HG03469 (cell line): Measurements from ENCODE around the gene TTLL10.

Source experiments
- ATAC-seq: cut with Tn5 transposase; IDR thresholded peaks from one replicate; pipeline ENCODE4 v1.9.1; 2021; ENCODE audit warnings: mild to moderate bottlenecking, moderate library complexity, moderate number of reproducible peaks; ENCODE audit not compliant: unreplicated experiment

The TTLL10 gene

GRCh38 chr1:1203561-1204424 lies 30.1 kb downstream of the TTLL10 start:
- no peak for ATAC-seq

DNA sequence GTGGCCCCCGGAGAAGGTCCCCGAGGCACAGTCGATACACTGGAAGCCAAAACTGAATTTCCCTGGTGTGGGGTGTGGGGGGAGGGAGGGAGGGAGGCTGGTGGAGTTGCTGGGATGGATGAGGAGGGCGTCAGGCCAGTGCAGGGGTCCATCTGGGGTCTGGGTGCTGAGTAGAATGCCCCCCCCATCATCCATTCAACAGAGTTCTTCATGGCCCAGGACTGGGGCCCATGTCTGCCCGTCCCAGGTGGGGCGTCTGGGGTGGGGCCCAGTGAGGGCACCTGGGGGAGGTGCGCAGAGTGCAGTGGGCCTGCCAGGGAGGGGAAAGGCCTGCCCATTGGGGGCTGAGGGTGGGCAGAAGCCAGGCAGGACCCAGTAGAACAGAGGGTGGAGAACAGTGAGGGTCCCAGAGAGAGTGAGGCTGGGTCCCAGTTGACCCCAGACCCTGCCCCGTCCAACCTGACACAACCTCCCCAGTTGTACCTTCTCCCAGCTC lies 30.8 kb downstream of the TTLL10 start:
- no peak for ATAC-seq

GRCh38 chr1:1204998-1205768 lies 31.5 kb downstream of the TTLL10 start:
- ATAC-seq = no peak

- ATAC-seq = no peak
These were observed 32.2 kb downstream of the TTLL10 start for GRCh38 chr1:1205769-1206375.

DNA sequence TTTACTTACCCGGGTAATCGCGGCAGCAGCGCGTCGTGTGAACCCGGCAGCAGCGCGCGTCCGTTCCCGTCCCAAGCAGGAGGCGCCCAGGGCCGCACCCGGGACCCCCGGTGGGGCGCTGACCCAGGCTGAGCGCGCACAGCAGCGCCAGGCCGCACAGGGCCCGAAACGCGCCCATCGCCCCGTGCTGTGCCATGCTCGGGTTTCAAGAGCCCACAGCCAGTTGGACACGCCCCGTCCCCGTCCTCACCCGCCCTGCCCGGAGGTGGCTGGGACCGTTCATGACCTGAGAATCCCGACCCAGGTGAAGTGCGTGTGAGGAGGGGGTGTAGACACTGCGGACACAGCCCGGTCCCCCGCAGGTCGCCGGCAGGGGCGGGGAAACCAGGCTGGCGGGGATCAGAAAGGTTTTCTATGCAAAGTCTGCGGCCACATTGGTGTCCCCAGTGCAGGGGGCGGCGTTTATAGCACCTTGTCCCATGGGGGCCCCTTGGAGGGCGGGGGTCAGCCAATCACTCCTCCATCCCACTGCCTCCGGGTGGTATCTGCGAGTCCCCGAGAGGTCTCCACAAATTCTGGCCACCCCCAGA lies 32.8 kb downstream of the TTLL10 start, which contains the start of gene TNFRSF18:
TNFRSF18 (minus strand) TSS at position 217 of the 590 bp plus-strand sequence; CDS start at position 196, 21 bp downstream.
- ATAC-seq = no peak

- ATAC-seq = no peak
These were observed 33.4 kb downstream of the TTLL10 start for GRCh38 chr1:1206966-1207531.

GRCh38 chr1:1207571-1207892 lies 33.9 kb downstream of the TTLL10 start:
- ATAC-seq = no peak

DNA sequence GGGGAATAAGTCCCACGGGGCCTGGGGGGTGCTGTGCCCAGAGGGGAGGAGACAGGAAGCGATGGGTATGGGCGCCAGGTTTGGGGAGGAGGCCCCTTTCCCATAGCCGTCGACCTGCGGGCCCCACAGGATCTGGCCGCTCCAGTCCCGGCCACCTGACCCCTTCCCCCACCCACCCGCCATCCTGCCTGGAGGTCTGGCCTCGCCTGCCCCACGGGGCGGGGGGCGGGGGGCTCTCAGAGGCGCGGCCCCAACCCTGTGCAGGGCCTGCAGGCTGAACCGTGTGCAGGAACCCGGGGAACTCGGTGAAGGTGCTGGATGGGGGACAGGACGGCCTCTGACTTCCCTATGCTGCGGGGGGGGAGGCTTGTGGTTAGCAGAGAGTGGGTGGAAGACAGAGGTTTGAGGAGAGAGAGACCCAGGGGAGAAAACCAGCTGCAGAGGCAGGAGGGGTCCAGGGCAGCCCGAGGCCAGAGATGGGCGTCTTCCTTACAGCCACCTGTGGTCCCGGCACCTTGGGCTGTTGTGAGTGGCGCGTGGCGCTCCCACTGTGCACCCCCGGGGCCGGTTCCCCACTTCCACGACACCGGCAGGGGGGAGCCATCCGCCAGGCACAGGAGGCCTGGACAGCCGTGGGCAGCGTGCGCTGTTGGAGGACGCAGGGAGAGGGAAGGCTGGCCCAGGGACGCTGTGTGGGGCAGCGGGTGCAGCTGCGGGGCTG lies 35.2 kb downstream of the TTLL10 start:
- ATAC-seq = no peak

DNA sequence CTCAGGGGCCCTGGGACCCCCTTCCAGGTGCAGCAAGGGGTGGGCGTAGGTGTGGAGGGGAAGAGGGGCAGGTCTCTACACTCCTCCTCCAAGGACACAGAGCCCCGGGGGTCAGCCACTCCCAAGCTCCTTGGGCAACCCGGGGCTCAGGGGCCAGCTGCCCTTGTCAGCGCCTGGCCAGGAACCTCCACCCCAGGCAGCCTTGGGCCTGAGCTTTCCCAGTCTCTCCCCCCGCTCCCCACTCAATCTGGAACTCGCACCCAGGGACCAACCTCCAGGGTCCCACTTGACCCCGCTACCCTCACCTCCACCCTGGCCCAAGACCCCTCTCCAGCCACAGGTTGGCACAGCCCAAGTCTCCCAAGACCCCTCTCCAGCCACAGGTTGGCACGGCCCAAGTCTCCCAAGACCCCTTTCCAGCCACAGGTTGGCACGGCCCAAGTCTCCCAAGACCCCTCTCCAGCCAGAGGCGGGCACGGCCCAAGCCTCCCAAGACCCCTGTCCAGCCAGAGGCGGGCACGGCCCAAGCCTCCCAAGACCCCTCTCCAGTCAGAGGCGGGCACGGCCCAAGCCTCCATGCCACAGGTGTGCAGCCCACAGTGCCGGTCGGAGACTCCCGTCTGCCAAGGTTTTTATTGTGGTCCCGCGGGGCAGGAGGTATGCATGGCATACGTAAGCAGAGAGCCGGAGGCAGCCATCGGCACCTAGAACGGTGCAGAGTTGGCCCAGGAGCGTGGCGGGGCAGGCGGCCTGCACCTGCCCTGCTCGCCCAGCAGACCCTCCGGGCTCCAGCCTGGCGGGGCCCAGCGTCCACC lies 37.3 kb downstream of the TTLL10 start:
- no peak for ATAC-seq

DNA sequence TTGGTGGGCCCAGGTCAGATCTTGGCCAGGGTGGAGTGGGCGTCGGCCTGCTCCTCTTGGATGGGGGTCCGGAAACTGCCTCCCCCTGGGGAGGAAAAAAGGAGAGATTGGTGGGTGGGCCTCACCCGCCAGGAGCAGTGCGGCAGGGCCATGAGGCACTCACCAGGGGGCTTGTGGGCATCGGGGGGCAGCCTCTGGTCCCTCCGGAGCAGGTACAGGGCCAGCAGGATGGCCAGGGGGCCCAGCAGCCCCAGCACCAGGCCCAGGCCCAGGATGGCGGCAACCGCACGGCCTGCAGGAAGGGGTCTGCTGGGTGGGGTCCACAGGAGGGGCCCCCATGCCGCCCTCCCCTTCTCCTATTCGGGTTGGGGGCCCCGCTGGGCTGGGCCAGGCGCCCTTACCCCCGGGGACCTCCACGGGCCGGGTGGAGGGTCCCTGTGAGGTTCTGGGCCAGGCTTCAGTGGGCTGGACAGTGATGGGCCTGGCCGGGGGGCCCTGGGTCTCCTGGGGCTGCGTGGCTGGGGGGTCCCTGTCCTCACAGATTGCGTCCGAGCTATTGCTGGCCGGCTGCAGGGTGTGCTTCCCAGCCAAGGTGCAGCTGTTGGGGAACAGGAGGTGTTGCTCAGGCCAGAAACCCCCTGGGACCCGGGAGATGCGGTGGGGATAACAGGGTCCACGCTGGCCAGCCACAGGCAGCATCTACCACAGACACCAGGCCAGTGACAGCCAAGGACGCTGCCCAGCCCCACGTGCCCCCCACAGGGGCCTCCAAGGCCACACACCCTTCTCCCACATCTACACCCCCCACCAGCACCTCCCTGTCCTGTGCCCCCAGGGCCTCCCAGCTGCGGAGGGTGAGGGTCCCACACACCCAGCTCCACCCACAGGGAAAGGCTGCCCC lies 38.1 kb downstream of the TTLL10 start:
- ATAC-seq = no peak

DNA sequence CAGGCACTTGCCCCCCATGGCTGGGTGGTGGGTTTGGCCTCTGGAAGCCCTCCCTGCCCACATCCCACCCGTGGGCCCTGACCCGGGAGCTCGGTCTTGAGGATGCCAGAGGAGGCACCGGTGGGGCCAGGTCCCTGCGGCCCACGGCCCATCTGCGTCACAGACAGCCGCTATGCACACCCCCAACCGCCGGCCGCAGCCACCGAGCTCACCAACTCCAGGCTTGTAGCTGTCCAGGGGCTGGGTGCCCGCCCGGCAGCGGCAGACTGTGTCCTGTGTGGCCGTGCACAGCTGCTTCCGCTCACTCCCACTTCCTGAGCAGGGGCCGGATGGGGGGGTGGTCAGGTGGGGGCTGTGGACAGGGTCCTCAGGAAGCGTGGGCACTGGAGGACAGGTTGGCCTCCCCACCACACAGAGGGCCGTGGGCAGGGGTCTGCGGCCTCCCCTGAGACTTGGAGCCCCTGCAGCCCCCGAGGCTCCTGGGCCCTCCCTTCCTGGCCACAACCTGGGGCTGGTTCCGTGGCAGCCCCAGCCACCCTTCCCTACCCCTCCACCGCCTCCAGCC lies 39.2 kb downstream of the TTLL10 start:
- no peak for ATAC-seq

DNA sequence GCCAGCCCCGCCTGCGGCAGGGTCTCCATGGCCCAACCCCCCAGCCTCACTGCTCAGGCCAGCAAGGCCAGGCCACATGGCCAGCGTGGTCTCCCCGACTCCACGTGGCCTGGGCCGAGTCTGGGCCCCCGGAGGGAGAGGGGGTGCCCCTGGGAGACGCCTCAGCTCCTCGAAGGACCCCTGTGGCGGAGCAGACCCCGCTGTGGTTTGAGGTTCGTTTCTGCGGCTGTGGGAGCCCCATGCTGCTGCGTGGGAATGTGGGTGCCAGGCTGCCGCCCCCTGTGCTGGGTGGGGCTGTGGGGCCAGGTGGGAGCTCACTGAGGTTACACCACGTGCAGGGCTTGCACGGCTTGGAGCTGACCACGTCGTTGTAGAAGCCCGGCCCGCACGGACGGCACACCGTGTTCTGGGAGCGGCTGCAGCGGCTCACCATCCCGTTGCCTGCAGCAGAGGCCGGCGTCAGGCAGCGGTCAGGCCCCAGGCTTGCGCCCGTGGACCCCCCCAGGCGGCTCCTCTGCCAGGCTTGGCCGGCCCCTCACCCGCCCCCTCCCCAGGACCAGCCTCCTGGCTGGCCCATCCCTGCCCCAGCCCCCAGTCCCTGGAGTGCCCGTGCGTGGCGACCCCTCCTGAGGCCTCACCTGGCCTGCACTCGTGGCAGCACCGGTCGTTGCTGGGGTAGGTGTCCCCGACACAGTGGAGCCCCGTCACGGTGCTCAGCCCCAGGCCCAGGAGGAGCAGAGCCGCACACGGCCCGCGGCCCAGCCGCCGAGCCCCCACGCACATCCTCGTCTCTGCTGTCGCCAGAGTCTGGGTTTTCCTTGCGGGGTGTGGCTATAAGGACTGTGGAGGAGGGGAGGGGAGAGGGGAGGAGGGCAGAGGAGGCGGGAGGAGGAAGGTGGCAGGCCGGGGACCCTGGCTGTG lies 39.9 kb downstream of the TTLL10 start, which contains the start of gene TNFRSF4:
TNFRSF4 (minus strand) TSS at position 809 of the 921 bp plus-strand sequence; CDS start at position 783, 26 bp downstream.
- no peak for ATAC-seq

GRCh38 chr1:1215080-1215676 lies 41.5 kb downstream of the TTLL10 start:
- ATAC-seq = no peak

DNA sequence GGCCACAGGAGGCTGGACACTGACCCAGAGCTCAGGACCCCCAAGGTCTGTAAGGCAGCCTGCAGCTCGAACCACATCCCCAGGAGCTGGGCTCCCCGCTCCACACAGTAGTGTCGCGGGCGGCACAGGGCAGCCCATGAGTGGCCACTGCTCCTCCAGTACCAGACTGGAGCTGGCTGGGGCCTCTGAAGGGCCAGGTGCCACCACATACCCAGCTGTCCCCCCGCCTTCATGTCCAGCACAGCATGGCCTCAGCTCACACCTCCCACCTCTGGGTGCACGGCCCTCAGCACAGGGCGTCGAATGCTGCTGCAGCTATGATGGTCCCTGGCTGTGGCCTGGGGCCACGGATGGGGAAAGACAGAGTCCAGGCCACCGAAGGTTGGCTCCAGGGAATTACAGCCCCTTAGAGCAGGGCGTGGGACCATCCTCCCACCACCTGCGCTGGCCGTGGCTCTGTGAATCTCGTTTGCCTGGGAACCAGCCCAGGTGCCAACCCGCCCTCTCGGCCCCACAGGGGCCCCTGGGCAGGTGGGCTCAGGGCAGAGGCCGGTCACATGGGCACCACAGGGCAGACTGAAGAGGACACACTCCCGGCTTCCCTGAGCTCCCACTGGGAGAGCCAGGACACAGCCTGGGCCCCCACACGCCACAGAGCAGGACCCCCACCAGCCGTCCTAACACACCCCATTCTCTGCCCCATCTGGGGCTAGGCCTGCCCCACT lies 42.4 kb downstream of the TTLL10 start:
- no peak for ATAC-seq

GRCh38 chr1:1216770-1217620 lies 43.3 kb downstream of the TTLL10 start:
- no peak for ATAC-seq
